Adipocyte (in vitro differentiated cells): ENCODE data around the gene RAB9B.

Source experiments
- DNase-seq: peaks from one replicate; pipeline ENCODE4 v3.0.0-alpha.2; 2015; ENCODE audit warnings: low read depth
- H3K27me3 ChIP-seq: replicated peaks from 2 replicates; pipeline ENCODE4 v1.7.0; 2013; ENCODE audit warnings: mild to moderate bottlenecking, low read length, moderate library complexity; ENCODE audit not compliant: control insufficient read depth, insufficient read depth
- H3K36me3 ChIP-seq: 2 replicates; pipeline ENCODE4 v1.7.0; 2013; ENCODE audit warnings: low read length, mild to moderate bottlenecking, moderate library complexity; ENCODE audit not compliant: control insufficient read depth, insufficient read depth, severe bottlenecking
- H3K4me1 ChIP-seq: 2 replicates; pipeline ENCODE4 v1.7.0; 2013; ENCODE audit warnings: mild to moderate bottlenecking, low read length, moderate library complexity; ENCODE audit not compliant: control insufficient read depth, insufficient read depth
- H3K4me3 ChIP-seq: 2 replicates; pipeline ENCODE4 v1.7.0; 2013; ENCODE audit warnings: mild to moderate bottlenecking, low read length, moderate library complexity
- H3K9ac ChIP-seq: 2 replicates; pipeline ENCODE4 v1.7.0; 2013; ENCODE audit warnings: mild to moderate bottlenecking, low read length, moderate library complexity
- H3K9me3 ChIP-seq: 2 replicates; pipeline ENCODE4 v1.7.0; 2013; ENCODE audit warnings: mild to moderate bottlenecking, low read length, moderate library complexity; ENCODE audit not compliant: control insufficient read depth

Gene RAB9B

GRCh38 chrX:103783196-103783595 lies 48.9 kb downstream of the RAB9B start:
- no peaks in the 10 kb centered on the region for H3K9me3 ChIP-seq
- H3K27me3 ChIP-seq = peaks cover 43% of the 10 kb centered on the region
- DNase-seq = no peak
- H3K36me3 ChIP-seq = no peaks in the 10 kb centered on the region
- no peak overlapping the region for H3K9ac ChIP-seq
- no peak overlapping the region for H3K4me3 ChIP-seq
- peaks cover 18% of the 10 kb centered on the region for H3K4me1 ChIP-seq

- DNase-seq = no peak
- Histone ChIP-seq H3K36me3 (no peaks in the 10 kb centered on the region), H3K4me1 (peaks cover 18% of the 10 kb centered on the region), H3K4me3 (no peak overlapping the region), H3K9me3 (no peaks in the 10 kb centered on the region), H3K27me3 (peaks cover 43% of the 10 kb centered on the region), H3K9ac (no peak overlapping the region)
These were observed 49.4 kb downstream of the RAB9B start for GRCh38 chrX:103782640-103783039.

- DNase-seq = no peak
- no peak overlapping the region for H3K9ac ChIP-seq
- H3K9me3 ChIP-seq = no peaks in the 10 kb centered on the region
- no peaks in the 10 kb centered on the region for H3K36me3 ChIP-seq
- peaks cover 50% of the 10 kb centered on the region for H3K27me3 ChIP-seq
- H3K4me3 ChIP-seq = no peak overlapping the region
- peaks cover 18% of the 10 kb centered on the region for H3K4me1 ChIP-seq
These were observed 50.4 kb downstream of the RAB9B start for GRCh38 chrX:103781706-103782105.

GRCh38 chrX:103781062-103781402 lies 51.0 kb downstream of the RAB9B start:
- peaks cover 53% of the 10 kb centered on the region for H3K27me3 ChIP-seq
- DNase-seq = no peak
- H3K4me3 ChIP-seq = no peak overlapping the region
- no peaks in the 10 kb centered on the region for H3K9me3 ChIP-seq
- H3K36me3 ChIP-seq = no peaks in the 10 kb centered on the region
- no peak overlapping the region for H3K9ac ChIP-seq
- H3K4me1 ChIP-seq = peaks cover 18% of the 10 kb centered on the region

- no peak for DNase-seq
These were observed 51.6 kb downstream of the RAB9B start for GRCh38 chrX:103780336-103781061.

GRCh38 chrX:103779141-103779789 lies 52.8 kb downstream of the RAB9B start:
- Histone ChIP-seq H3K9ac (no peak overlapping the region), H3K27me3 (peaks cover 61% of the 10 kb centered on the region), H3K9me3 (no peaks in the 10 kb centered on the region), H3K4me3 (no peak overlapping the region), H3K4me1 (peaks cover 12% of the 10 kb centered on the region), H3K36me3 (no peaks in the 10 kb centered on the region)
- no peak for DNase-seq

More at GRCh38 chrX:103780336-103781061, 51.6 kb downstream of the RAB9B start:
- H3K36me3 ChIP-seq = no peaks in the 10 kb centered on the region
- peaks cover 18% of the 10 kb centered on the region for H3K4me1 ChIP-seq
- H3K27me3 ChIP-seq = peaks cover 57% of the 10 kb centered on the region
- no peaks in the 10 kb centered on the region for H3K9me3 ChIP-seq
- no peak overlapping the region for H3K9ac ChIP-seq
- no peak overlapping the region for H3K4me3 ChIP-seq

- no peak within 1 kb of the TSS for H3K9ac ChIP-seq
- H3K4me1 ChIP-seq = no peaks in the 10 kb centered on the region
- no peak for DNase-seq
- peaks cover 60% of the 10 kb centered on the region for H3K27me3 ChIP-seq
- no peaks in the 10 kb centered on the region for H3K36me3 ChIP-seq
- H3K9me3 ChIP-seq = no peaks in the 10 kb centered on the region
- no peak within 1 kb of the TSS for H3K4me3 ChIP-seq
These were observed 55.5 kb downstream of the RAB9B start, which contains the start of gene PLP1 for GRCh38 chrX:103776546-103776945. TSS of gene PLP1 (plus strand) at chrX:103776840. CDS start at chrX:103776996, 156 bp downstream.

GRCh38 chrX:103774070-103774642 lies 57.9 kb downstream of the RAB9B start:
- Histone ChIP-seq H3K4me3 (no peak overlapping the region), H3K27me3 (peaks cover 49% of the 10 kb centered on the region), H3K9ac (no peak overlapping the region), H3K9me3 (no peaks in the 10 kb centered on the region), H3K4me1 (no peaks in the 10 kb centered on the region), H3K36me3 (no peaks in the 10 kb centered on the region)
- peak; percentile 50 for DNase-seq

GRCh38 chrX:103773445-103773844 lies 58.6 kb downstream of the RAB9B start:
- Histone ChIP-seq H3K36me3 (no peaks in the 10 kb centered on the region), H3K4me3 (no peak overlapping the region), H3K27me3 (peaks cover 42% of the 10 kb centered on the region), H3K9me3 (no peaks in the 10 kb centered on the region), H3K4me1 (no peaks in the 10 kb centered on the region), H3K9ac (no peak overlapping the region)
- DNase-seq = no peak
